GM19240 (cell line): ENCODE measurements around the gene ARID1B.

Experiments used
- DNase-seq: peaks from one replicate; pipeline ENCODE4 v3.0.0; 2011; ENCODE audit warnings: low spot score; ENCODE audit not compliant: insufficient read length

ARID1B gene

DNA sequence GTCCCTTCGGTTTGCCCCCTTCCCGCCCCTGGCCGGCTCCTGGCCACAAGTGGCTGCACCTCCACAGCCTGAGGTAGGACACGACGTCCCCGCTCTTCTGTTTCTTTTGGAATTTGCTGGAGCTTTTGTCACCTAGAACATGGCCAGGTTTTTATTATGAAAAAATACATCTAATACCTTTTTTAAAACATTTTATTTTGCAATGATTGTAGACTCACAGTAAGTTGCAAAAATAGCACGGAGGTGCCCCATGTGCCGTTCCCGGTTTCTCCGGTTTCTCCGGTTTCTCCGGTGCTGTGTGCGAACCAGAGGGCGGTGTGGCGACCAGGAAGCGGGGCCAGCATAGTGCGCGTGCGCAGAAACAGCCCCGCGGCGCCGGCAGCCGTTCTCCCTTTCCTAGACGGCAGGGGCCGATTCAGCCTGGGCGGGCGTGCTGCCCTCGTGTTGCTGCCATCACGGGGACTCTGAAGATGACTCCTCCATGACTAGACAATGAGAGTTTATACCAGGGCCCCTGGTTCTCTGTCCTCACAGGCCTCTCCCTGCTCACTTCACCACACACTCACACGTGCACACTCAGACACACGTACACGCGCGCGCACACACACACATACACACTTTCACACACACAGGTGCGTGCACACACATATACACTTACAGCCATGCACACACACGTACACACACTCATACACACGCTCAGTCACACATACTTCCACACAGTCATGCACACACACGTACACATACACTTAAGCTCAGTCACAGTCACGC, 444.1 kb downstream of the ARID1B start:
- DNase-seq, result peak; percentile 72

DNA sequence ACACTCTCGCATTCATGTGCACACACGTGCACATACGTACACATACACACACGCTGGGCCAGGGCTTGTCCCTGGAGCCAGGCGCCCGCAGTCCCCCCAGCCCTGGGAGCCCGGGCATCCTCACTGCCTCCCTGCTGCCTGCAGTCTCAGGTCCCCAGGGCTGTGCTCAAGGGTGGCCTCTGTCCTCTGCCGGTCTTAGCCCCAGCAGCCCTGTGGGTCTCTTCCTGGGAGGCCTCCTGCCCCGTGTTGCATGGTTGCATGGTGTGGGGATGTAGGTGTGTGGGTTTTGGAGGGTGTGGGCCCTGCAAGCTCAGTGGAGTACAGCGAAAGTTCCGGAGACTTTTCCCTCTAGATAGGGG, 444.6 kb downstream of the ARID1B start:
- DNase-seq, result no peak

DNA sequence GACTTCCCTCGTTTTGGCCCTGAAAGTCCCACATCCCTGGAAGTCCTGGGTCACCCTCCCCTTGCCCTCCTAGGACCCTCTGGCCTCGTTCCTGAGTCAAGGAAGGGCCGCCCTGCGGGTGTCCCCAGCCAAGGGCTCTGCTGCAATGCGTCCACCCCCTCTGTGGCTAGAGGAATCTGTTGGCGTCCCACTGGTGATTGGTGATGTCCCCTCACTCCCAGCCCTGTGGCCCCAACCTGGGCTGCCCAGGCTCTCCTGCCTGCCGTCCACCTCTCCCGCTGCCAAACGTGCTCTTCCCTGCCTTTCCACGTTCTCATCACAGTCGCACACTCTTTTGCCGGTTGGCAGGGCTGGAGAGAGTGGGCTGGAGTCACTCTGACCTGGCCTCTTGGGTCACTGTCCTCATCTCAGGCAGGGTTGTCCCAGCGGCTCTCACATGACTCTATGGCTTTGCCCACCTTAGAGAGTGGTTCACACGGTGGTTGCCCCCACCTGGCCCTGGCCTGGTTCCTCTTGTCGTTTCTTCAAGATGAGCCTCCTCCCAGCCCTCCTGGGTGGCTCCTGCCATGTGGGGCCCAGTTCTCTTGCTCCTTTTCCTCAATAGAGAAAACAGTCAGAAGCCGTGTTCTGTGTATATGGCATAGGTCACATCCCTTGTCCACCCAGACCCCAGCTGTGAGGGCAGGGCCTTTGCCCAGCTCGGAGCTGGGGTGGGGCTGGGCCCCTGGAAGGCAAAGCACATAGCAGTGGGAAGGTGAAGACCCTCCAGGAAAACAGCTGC, 445.2 kb downstream of the ARID1B start:
- no peak for DNase-seq

DNA sequence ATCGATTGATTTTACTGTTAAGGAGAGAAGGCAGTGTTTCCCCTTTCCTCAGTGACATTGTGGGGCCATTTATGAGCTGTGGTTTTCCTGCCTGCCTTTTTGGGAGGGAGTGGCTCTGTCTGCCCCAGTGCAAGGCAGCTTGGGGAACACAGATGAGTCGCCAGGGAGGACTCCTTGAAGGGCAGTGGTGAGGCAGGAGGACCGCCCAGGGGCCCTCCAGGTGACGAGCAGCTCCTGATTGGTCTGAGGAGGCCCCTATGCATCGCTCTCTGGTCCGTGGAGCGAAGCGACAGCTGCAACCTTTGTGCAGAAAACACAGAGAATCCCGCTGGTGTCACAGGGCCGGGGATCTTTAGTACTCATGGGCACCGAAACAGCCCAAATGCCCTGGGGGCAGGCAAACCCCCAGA, 445.8 kb downstream of the ARID1B start:
- DNase-seq, result no peak

DNA sequence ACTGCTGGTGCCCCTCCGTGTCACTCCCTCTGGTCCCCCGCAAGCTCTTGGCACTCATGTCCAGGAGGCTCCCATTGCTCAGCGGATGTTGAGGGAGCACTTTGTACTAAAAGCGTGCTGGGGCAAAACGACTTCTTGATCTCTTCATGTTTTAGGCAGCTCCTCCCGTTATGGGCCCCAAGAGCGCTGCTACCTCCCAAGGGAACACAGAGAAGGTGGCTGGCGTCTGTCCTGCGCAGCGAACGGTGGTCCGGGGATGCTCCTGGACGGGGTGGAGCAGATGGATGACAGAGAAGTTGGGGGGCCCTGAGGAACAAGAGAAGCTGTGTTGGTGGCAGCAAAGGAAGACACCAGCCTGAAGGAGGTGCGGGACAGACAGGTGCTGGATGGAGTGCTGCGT, 446.3 kb downstream of the ARID1B start:
- DNase-seq, result no peak

DNA sequence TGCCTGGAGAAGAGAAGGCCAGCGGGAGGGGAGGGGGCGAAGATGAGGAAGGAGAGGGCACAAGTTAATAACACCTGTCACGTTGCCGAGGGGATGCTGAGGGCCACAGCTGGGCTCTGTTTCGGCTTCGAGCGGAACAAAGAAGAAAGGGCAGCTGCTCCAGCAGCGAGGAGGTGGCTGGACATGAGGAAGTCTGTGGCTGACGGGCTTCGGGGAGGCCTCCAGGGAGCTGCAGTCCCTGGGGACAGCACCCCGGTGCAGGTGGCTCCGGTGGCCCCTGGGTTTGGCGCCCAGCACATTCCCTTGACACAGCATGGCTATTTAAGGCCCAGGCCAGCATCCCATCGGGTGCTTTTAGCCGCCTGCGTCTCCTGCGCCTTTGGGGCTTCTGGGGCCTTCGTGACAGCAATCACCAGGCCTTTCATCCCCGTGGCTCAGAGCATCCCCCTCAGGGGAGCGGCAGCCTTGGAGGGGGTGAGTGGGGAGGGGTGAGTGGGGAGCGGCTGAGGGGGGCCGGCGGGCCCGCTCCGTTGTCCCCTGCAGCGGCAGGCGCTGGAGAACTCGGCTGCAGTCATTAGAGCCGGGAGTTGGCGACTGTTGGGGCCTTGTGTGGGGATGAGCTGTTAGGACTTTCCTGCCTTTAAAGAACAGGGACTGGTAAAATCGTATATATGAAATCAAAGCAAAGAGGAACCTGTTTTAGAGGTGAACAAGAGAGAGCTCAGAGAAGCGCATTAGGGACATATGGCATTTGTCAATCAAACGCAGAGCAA, 447.2 kb downstream of the ARID1B start:
- DNase-seq, result no peak

DNA sequence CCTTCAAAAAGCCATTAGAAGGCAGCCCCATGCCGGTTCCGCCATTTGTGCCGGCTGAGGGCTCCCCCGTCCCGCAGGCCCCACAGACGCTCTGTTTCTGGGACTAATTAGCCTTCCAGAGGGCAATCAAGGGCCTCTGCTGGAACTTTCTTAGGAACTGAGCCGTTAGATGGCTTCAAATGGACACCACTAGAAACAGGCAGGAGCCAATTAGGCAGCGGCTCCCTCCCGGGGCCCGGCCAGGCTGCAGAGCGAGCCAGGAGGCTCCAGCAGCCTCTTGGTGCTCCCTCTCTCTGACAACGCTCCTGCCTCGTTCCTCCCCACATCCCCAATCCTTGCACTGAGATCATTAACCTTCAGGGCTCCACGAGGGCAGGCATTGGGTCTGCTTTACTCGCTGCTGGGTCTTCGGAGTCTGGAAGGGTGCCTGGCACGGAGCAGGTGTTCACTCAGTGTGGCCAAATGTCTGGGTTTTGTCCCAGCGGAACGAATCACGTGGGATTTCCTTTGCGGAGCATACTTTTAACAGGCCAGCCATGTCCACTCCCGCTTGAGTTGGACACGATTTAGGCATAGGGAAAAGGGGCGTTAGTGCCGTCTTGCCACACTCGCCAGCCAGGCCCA, 447.9 kb downstream of the ARID1B start:
- DNase-seq, result no peak

DNA sequence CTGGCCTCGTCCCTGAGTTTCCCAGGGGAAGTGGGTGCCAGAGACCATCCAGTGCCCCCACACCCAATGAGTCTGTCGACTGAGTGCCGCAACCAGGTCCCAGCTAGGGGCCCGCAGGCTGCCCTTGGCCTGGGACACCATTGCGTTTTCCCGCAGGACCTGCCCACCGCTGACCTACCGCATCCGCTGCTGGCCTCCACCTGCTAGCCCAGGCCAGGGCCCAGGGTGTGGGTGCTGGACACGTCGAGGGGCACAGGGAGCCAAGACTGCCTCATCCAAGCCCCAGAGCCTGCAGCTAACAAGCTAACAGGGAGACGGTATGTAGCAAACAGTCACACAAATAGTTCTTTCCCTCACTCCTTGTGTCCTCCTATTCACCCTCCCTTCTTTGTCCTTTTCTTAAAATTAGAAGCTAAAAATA, 448.4 kb downstream of the ARID1B start:
- no peak for DNase-seq

DNA sequence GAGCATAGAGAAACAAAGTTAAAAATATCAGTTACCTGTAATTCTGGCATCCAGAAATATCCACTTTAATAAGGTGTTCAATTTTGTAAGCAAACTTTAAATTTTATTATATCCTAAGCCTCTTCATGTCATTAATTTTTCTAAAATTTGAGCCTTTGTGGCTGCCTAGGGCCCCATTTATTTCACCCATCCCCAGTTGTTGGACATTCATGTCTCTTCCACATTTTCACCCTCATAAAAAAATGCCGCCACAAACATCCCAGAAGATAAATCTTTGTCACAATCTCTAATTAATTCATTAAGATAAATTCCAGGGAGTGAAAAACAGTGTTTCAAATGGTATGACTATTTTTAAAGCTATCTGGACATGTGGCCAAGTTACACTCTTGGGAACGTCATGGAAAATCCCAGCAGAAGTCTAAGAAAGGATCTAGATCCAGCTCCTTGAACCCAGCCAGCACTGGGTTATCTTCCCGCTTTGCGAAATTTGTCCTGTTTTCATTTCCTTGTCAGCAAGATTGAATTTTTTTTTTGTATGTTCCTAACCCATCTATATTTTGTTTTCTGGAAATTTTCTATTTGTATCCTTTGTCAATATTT, 448.9 kb downstream of the ARID1B start:
- DNase-seq, result no peak

DNA sequence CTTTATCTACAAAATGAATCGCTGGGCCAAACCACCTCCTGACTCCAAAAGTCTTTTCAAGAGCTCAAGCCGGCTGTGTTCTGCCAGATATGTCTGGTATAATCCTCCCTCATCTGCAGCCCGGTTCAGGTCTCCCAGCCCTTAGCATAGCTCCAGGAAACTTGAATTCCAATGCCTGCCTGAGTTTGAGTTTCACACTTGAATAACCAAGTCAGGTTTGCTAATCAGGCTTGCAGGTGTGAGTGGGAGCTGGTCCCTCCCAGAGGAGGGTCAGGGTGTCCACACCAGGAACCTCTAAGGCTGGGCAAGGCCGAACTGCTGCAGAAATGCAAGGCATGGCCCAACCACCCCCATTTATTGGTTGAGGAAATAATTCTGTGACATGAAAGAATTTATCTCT, 449.6 kb downstream of the ARID1B start:
- DNase-seq, result no peak

DNA sequence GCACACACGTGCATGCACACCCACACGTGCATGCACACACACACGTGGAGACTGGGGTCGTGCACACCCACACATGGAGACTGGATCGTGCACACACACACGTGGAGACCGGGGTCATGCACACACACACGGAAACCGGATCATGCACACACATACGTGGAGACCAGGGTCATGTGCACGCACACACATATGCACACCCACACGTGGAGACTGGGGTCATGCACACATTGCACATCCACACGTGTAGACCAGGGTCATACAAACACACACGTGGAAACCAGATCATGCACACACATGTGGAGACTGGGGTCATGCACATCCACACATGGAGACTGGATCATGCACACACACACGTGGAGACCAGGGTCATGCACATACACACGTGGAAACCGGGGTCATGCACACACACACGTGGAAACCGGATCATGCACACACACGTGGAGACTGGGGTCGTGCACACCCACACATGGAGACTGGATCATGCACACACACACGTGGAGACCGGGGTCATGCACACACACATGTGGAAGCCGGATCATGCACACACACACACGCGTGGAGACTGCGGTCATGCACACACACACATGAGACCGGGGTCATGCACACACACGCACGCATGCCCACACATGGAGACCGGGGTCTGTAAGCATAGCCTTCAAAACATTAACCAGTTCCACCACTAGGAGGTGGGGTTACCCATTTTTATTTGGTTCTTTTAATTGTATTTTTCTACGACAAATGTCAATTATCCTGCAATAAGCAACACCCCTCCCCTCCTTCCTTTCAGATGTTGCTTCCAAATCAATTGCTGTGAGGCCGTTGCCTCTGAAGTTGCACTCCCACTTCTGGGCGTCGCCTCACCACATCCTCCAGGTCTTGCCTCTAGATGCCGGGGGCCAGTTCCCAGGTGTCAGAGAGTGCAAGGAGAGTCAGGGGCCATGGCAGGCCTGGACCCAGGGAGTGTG, 450.3 kb downstream of the ARID1B start:
- no peak for DNase-seq

DNA sequence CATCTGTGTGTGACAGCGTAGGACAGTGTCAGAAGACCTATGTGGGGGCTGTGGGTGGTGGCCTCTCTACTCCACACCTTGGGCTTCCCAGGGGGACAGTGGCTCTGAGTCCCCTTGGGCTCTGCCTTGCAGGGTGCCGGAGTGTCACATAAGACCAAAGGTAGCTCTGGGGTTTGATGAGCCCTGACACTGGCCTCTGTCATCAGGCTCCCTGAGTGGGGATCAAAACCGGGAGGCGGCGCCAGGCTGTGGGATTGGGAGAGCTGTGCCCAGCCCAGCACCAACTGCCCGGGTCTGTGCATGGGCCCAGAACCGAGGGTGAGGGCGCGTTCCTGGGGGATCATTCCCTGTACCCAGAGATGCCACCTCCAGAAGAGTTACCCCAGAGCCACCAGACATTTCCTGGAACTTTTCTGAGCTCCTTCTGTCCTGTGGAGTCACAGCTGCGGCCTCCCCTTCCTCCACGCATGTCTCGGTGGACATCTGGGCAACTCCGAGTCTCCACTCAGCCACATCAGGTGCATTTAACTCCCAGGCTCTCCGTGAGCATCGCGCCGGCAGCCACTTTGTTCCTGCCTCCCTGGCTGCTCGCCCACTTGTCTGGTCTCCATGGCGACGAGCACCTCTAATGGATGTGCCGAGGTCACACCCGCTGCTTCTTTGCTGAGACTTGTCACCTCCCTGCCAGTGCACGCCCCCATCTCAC, 451.4 kb downstream of the ARID1B start:
- DNase-seq, result no peak

DNA sequence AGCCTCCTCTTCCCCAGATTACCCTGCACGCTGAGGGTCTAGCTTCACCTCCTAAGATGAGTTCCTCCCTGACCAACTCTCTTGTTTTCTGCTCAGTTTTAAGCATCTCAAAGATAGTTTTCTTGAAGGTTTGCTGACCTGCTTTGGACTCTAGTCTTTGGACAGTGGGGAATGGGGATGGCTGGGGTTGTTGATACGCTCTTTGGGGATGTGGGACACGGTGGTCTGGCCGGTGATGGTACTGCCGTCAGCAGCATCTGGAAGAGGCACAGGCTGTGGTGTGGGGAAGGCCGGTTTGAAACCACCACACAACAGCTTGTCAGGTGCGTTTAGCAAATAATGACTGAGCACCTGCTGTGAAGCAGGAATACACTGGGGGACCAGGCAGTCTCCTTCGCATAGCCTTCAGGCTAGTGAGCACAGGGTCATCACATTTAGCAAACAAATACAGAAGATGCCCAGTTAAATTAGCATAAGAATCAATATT, 452.0 kb downstream of the ARID1B start:
- no peak for DNase-seq

DNA sequence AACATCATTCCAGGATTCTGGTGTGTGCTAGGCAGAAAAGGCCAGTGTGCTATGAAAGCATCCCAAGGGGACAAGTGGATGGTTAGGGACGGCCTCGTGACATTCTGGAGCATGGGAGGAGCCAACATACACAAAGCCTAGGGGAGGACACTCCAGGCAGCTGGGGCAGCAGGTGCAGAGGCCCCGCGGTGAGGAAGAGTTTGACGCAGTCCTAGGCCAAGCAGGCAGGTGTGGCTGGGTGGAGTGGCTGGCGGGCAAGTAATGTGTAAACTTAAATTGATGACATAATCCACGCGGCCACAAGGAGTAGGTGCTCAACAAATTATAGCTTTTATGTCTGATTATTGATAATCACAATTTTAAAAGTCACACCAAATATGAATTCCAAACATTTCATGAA, 452.5 kb downstream of the ARID1B start:
- no peak for DNase-seq

DNA sequence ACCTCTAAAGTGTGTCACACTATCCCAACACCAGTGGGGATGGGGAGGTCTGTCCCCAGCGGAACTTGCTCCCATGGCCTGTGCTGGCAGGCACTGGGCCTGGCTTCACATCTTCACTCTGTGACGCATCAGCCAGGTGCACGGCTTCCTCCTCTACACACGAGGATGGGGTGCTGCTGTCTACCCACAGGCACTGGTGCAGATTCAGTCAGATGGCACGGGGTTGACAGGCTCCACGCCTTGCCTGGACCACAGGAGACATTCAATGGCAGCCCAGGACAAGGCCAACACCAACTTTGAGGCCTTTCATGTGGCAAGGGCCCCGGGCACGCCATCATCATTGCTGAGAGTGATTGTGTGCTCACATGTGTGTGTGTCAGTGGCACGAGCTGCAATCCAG, 453.7 kb downstream of the ARID1B start:
- DNase-seq, result no peak

DNA sequence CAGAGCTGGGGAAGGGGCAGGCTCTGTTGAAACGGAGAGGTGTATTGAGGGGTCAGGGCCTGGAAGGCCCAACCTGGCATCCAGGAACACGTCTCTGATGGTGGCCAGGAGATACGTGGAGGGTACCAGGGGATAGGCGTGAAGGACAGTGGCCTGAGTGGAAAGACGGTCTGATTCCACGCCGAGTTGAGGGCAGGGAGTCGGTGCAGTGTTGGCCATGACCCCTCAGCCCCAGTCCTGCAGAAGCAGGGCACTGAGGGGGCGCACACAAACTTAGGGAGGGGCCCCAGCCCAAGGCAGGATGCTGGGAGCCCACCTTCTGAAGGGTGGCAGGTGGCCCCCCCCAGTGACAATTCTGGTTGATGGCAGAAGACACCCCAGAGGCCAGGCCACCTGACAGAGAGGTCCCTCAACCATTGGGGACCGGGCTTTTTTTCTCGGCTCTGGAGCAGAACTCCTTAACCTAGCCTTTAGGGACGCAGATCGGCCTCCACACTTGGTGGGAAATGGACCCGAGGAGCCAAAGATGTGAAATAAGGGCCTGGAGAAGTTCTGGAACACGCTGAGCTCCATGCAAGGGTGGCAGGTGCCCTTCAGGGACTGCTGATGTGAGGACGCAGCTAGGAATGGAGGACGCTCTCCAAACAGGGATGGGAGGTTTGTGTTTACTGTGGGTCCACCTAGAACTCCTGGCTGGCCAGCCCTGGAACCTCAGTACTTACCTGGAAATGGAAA, 455.1 kb downstream of the ARID1B start:
- no peak for DNase-seq

DNA sequence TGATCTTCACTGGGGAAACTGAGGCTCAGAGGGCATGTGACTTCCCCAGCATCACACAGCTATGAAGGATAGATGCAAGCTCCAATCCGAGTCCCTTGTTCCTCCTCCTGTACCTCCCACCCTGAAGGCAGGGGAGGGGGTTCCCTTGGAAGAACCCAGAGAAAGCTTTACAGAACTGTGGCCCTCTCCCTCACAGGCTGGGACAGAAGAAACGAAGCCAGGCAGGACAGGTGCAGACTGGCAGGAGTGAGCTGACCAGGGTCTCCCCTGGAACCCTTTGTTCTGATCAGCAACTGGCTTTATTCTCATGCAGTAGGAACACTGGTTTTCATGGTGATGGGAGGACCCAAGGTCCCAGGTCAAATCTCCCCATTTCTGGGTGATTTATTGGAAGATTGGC, 456.0 kb downstream of the ARID1B start:
- no peak for DNase-seq

DNA sequence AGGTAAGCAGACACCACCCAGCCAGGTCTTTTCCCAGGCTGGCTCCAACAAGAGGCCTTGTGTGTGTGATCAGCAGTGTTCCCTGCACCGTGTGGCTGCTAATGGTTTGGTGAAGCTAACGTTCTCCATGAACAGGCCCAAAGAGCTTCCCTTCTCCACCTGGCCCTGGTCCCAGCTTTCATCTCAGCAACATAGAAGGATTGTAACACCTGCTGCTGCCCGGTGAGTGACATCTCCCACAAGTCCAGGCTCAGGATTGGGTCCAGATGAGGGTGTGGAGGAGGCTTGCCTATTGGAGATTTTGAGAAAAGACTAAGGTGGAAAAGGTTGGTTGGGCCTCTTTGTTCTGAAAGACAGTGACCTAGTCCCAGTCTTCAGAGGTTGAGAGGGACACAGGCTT, 456.5 kb downstream of the ARID1B start:
- no peak for DNase-seq

DNA sequence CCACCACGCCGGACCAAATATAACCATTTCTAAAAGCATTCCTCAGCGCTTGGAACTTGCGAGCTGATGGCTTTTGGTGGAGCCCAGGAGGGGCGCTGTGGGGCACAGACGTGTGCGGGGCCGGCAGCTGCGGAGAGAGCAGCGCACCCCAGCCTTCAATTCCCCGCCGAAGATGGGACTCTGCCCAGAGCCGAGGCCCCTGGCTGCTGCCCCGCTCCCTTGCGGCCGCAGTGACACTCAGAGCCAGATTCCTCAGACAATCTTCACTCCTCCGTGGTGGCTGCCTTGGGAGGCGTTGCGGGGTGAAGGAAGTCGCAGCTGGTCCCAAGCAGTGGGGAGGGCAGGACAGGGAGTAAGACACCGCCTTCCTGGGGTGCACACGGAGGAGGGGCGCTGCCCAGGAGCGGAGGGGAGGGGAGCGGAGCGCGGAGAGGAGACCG, 458.4 kb downstream of the ARID1B start:
- DNase-seq, result peak; percentile 30
